HG02763 (cell line): ENCODE measurements around the gene GOLGA6L9.
A peak's percentile ranks its signal among the peaks of the same experiment; 100 is the strongest.
"Not testable (repeated sequence)": the region's sequence is repeated elsewhere in the genome, so short reads cannot be mapped to it uniquely, and the experiment has no call there.

Source experiments
- ATAC-seq: cut with Tn5 transposase; IDR thresholded peaks from one replicate; pipeline ENCODE4 v1.9.1; 2021; ENCODE audit warnings: mild to moderate bottlenecking, moderate library complexity; ENCODE audit not compliant: unreplicated experiment

Gene GOLGA6L9

GRCh38 chr15:82465629-82466028 lies 36.0 kb downstream of the GOLGA6L9 start:
- not testable (repeated sequence) for ATAC-seq

GRCh38 chr15:82468205-82468604 lies 38.6 kb downstream of the GOLGA6L9 start:
- peak; percentile 81 for ATAC-seq

- ATAC-seq, result not testable (repeated sequence)
Observed at GRCh38 chr15:82469381-82469780, 39.8 kb downstream of the GOLGA6L9 start.

- not testable (repeated sequence) for ATAC-seq
Observed at GRCh38 chr15:82472269-82472982, 42.8 kb downstream of the GOLGA6L9 start.

- not testable (repeated sequence) for ATAC-seq
Observed at GRCh38 chr15:82474596-82475325, 45.1 kb downstream of the GOLGA6L9 start.

GRCh38 chr15:82475345-82475967 lies 45.8 kb downstream of the GOLGA6L9 start:
- not testable (repeated sequence) for ATAC-seq

GRCh38 chr15:82476697-82477342 lies 47.2 kb downstream of the GOLGA6L9 start:
- ATAC-seq, result not testable (repeated sequence)

- ATAC-seq, result not testable (repeated sequence)
Observed at GRCh38 chr15:82477343-82478057, 47.9 kb downstream of the GOLGA6L9 start.
